SK-N-SH treated with all-trans-retinoic acid at 6 μM for 48 hours (cell line): Measurements from ENCODE around the gene INPP4B.

Experiments
- ATAC-seq: fragments of 200-7000 bp; cut with Tn5 transposase; 3 replicates; pipeline ENCODE4 v1.9.1; 2020; ENCODE audit warnings: mild to moderate bottlenecking, moderate library complexity
- ARNTL ChIP-seq: fragments of 450-650 bp; formaldehyde crosslinking; IDR thresholded peaks from 2 replicates; pipeline ENCODE4 v1.5.0; 2020; ENCODE audit warnings: low read depth, mild to moderate bottlenecking, moderate library complexity, borderline replicate concordance
- BACH2 ChIP-seq: fragments of 250-450 bp; sonication (Bioruptor Pico); IDR thresholded peaks from 2 replicates; pipeline ENCODE4 v1.9.0; 2021; ENCODE audit warnings: mild to moderate bottlenecking, borderline replicate concordance
- CSDC2 ChIP-seq: fragments of 250-450 bp; sonication (Bioruptor Pico); IDR thresholded peaks from 2 replicates; pipeline ENCODE4 v1.5.0; 2020; ENCODE audit warnings: mild to moderate bottlenecking, moderate library complexity
- GLIS3 ChIP-seq: fragments of 250-450 bp; sonication (Bioruptor Pico); IDR thresholded peaks from 2 replicates; pipeline ENCODE4 v1.5.0; 2020; ENCODE audit warnings: mild to moderate bottlenecking, moderate library complexity
- ISL1 ChIP-seq: fragments of 250-450 bp; sonication (Bioruptor Pico); IDR thresholded peaks from 2 replicates; pipeline ENCODE4 v2.1.2; 2022; ENCODE audit warnings: mild to moderate bottlenecking, moderate library complexity
- OSR1 ChIP-seq: fragments of 250-450 bp; sonication (Bioruptor Pico); IDR thresholded peaks from 2 replicates; pipeline ENCODE4 v1.8.0; 2022; ENCODE audit warnings: moderate library complexity, mild to moderate bottlenecking, inconsistent platforms
- PPARA ChIP-seq: fragments of 250-450 bp; sonication (Bioruptor Pico); IDR thresholded peaks from 2 replicates; pipeline ENCODE4 v1.5.0; 2020; ENCODE audit warnings: mild to moderate bottlenecking, borderline replicate concordance
- RARB ChIP-seq: fragments of 250-450 bp; sonication (Bioruptor Pico); IDR thresholded peaks from 2 replicates; pipeline ENCODE4 v1.8.0; 2021; ENCODE audit warnings: mild to moderate bottlenecking, moderate library complexity
- SNAI2 ChIP-seq: fragments of 250-450 bp; sonication (Bioruptor Pico); IDR thresholded peaks from 2 replicates; pipeline ENCODE4 v1.5.0; 2020; ENCODE audit warnings: mild to moderate bottlenecking, moderate library complexity
- TOX ChIP-seq: fragments of 250-450 bp; sonication (Bioruptor Pico); IDR thresholded peaks from 2 replicates; pipeline ENCODE4 v1.8.0; 2021; ENCODE audit warnings: mild to moderate bottlenecking, moderate library complexity, borderline replicate concordance
- ZC3H10 ChIP-seq: fragments of 250-450 bp; sonication (Bioruptor Pico); IDR thresholded peaks from 2 replicates; pipeline ENCODE4 v1.5.1; 2021; ENCODE audit warnings: mild to moderate bottlenecking, moderate library complexity
- ZFP3 ChIP-seq: fragments of 250-450 bp; sonication (Bioruptor Pico); IDR thresholded peaks from 2 replicates; pipeline ENCODE4 v1.5.0; 2020; ENCODE audit warnings: mild to moderate bottlenecking, moderate library complexity
- ZFP30 ChIP-seq: fragments of 450-650 bp; formaldehyde crosslinking; IDR thresholded peaks from 2 replicates; pipeline ENCODE4 v1.5.0; 2022; ENCODE audit warnings: mild to moderate bottlenecking, moderate library complexity
- ZNF565 ChIP-seq: fragments of 450-650 bp; formaldehyde crosslinking; conservative IDR thresholded peaks from 2 replicates; pipeline ENCODE4 v1.5.0; 2020; ENCODE audit warnings: low read depth, mild to moderate bottlenecking, moderate library complexity
- ZNF8 ChIP-seq: fragments of 450-650 bp; formaldehyde crosslinking; IDR thresholded peaks from 2 replicates; pipeline ENCODE4 v1.5.0; 2020; ENCODE audit warnings: mild to moderate bottlenecking, moderate library complexity
- TF ChIP-seq, protein P1 (sequence below): fragments of 250-450 bp; sonication (Bioruptor Pico); IDR thresholded peaks from 2 replicates; pipeline ENCODE4 v1.8.0; 2020; ENCODE audit warnings: mild to moderate bottlenecking, moderate library complexity, borderline replicate concordance
- TF ChIP-seq, protein P2 (sequence below): fragments of 250-450 bp; sonication (Bioruptor Pico); IDR thresholded peaks from 2 replicates; pipeline ENCODE4 v1.5.1; 2021; ENCODE audit warnings: mild to moderate bottlenecking, moderate library complexity
- TF ChIP-seq, protein P3 (sequence below): fragments of 250-450 bp; sonication (Bioruptor Pico); IDR thresholded peaks from 2 replicates; pipeline ENCODE4 v1.5.1; 2020; ENCODE audit warnings: low read depth, mild to moderate bottlenecking, moderate library complexity
- TF ChIP-seq, protein P4 (sequence below): fragments of 250-450 bp; sonication (Bioruptor Pico); IDR thresholded peaks from 2 replicates; pipeline ENCODE4 v1.5.0; 2020; ENCODE audit warnings: mild to moderate bottlenecking, moderate library complexity

INPP4B gene

DNA sequence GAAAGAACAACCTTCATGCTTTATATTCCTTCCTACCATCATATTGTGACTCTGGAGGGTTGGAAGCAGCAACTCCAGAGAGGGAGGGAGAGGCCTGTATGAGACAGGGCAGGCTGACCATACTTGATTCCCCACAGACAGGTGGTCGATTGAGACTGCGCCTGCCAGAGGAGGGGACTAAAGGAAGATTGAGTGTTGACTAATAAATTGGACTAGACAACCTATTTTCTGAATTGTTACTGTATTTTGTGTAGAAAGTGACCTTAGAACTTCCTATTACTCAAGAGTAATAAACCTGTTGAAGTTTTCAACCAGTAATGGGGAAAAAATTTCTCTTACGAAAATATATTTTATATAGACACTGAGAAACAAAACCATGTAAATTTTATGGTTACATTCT is 301.5 kb downstream of the INPP4B start:
- no peak for ATAC-seq
- TF ChIP-seq RARB (no peak), ZFP3 (no peak), CSDC2 (CRISPR knock-in tag) (no peak), ZC3H10 (CRISPR knock-in tag) (no peak), TOX (CRISPR knock-in tag) (no peak), BACH2 (CRISPR knock-in tag) (no peak), ZNF8 (CRISPR knock-in tag) (no peak), ARNTL (CRISPR knock-in tag) (no peak), ZFP30 (CRISPR knock-in tag) (no peak), GLIS3 (CRISPR knock-in tag) (no peak), ZNF565 (CRISPR knock-in tag) (no peak)
- TF ChIP-seq, protein P1, sequence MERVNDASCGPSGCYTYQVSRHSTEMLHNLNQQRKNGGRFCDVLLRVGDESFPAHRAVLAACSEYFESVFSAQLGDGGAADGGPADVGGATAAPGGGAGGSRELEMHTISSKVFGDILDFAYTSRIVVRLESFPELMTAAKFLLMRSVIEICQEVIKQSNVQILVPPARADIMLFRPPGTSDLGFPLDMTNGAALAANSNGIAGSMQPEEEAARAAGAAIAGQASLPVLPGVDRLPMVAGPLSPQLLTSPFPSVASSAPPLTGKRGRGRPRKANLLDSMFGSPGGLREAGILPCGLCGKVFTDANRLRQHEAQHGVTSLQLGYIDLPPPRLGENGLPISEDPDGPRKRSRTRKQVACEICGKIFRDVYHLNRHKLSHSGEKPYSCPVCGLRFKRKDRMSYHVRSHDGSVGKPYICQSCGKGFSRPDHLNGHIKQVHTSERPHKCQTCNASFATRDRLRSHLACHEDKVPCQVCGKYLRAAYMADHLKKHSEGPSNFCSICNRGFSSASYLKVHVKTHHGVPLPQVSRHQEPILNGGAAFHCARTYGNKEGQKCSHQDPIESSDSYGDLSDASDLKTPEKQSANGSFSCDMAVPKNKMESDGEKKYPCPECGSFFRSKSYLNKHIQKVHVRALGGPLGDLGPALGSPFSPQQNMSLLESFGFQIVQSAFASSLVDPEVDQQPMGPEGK (CRISPR knock-in tag) = no peak
- TF ChIP-seq, protein P2, sequence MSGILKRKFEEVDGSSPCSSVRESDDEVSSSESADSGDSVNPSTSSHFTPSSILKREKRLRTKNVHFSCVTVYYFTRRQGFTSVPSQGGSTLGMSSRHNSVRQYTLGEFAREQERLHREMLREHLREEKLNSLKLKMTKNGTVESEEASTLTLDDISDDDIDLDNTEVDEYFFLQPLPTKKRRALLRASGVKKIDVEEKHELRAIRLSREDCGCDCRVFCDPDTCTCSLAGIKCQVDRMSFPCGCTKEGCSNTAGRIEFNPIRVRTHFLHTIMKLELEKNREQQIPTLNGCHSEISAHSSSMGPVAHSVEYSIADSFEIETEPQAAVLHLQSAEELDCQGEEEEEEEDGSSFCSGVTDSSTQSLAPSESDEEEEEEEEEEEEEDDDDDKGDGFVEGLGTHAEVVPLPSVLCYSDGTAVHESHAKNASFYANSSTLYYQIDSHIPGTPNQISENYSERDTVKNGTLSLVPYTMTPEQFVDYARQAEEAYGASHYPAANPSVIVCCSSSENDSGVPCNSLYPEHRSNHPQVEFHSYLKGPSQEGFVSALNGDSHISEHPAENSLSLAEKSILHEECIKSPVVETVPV (CRISPR knock-in tag) = no peak

DNA sequence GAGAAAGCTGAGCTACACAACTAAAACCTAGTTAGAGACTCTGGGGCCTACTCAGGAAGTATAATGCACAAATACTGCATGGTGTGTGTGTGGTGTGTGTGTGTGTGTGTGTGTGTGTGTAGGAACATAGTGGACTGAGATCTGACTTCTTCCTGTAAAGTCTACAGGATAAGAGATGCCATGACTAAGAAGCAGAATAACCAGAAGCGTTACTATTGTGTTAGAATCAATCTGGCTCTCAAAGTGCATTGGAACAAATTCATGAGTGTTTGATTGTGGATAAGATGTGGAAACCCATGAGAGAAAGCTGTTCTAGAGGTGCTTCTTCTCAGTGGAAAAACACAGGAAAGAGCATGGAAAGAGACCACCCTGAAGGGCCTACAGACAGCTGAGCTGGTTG is 302.1 kb downstream of the INPP4B start:
- ATAC-seq = no peak
- TF ChIP-seq, protein P3, sequence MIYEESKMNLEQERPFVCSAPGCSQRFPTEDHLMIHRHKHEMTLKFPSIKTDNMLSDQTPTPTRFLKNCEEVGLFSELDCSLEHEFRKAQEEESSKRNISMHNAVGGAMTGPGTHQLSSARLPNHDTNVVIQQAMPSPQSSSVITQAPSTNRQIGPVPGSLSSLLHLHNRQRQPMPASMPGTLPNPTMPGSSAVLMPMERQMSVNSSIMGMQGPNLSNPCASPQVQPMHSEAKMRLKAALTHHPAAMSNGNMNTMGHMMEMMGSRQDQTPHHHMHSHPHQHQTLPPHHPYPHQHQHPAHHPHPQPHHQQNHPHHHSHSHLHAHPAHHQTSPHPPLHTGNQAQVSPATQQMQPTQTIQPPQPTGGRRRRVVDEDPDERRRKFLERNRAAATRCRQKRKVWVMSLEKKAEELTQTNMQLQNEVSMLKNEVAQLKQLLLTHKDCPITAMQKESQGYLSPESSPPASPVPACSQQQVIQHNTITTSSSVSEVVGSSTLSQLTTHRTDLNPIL = no peak
- TF ChIP-seq SNAI2 (CRISPR knock-in tag) = no peak
- no peak for TF ChIP-seq ISL1
- no peak for TF ChIP-seq PPARA (CRISPR knock-in tag)
- TF ChIP-seq ZC3H10 (CRISPR knock-in tag) = no peak
- TF ChIP-seq OSR1 (CRISPR knock-in tag) = no peak

DNA sequence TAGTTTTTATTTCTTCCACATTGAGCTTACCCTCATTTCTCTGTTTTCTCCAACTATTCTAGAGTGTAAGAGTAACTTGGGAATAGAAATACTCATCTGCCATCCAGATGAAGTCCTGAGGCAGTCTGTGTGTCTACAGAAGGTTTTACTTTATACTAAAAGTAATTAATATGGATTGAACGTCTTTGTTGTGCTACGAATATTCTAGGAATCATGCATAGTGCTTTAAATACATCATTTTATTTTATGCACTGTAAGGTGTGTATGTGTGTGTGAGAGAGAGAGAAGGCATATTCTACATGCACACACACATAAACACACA is 305.7 kb downstream of the INPP4B start:
- ATAC-seq = no peak
- TF ChIP-seq BACH2 (CRISPR knock-in tag) = no peak
- TF ChIP-seq CSDC2 (CRISPR knock-in tag) = no peak
- TF ChIP-seq TOX (CRISPR knock-in tag) = no peak
- TF ChIP-seq, all 23 proteins: peak for 0

DNA sequence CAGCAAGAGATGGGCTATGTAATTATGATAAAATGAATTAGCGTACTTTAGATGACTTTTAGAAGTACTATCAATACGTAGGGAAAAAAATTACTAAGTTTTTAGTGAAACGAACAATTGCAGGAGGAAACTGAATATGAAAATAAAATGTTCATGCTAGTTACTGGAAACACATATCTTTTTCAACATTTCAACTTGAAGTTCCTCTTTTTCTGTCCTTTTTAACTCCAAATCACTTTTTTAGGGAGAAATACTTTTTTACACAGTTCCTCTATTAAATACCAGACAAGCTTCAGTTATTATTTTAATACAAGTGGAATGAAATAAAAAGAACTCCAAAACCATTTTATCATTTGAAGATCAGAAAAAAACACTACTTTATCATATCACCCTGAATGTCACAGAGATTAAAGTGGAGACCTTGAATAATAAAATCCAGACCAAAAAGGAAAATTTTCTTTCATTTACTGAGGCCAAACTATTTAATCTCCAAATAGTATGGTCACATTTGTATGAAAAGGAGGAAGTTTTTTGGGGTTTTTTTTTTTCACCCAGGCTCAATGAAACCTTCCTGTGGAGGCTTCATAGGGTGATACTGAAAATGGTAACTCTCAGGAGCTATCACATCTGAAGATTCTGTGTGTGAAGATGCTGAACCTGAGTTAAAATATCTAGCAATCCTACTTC is 306.2 kb downstream of the INPP4B start:
- ATAC-seq = no peak
- TF ChIP-seq, protein P1 (CRISPR knock-in tag) = no peak
- TF ChIP-seq OSR1 (CRISPR knock-in tag) (no peak), CSDC2 (CRISPR knock-in tag) (no peak), ISL1 (no peak)
- TF ChIP-seq, protein P4, sequence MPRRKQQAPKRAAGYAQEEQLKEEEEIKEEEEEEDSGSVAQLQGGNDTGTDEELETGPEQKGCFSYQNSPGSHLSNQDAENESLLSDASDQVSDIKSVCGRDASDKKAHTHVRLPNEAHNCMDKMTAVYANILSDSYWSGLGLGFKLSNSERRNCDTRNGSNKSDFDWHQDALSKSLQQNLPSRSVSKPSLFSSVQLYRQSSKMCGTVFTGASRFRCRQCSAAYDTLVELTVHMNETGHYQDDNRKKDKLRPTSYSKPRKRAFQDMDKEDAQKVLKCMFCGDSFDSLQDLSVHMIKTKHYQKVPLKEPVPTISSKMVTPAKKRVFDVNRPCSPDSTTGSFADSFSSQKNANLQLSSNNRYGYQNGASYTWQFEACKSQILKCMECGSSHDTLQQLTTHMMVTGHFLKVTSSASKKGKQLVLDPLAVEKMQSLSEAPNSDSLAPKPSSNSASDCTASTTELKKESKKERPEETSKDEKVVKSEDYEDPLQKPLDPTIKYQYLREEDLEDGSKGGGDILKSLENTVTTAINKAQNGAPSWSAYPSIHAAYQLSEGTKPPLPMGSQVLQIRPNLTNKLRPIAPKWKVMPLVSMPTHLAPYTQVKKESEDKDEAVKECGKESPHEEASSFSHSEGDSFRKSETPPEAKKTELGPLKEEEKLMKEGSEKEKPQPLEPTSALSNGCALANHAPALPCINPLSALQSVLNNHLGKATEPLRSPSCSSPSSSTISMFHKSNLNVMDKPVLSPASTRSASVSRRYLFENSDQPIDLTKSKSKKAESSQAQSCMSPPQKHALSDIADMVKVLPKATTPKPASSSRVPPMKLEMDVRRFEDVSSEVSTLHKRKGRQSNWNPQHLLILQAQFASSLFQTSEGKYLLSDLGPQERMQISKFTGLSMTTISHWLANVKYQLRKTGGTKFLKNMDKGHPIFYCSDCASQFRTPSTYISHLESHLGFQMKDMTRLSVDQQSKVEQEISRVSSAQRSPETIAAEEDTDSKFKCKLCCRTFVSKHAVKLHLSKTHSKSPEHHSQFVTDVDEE = no peak
- TF ChIP-seq, all 23 proteins: peak for 0
